Fibroblast of skin of scalp (primary cell): ENCODE results near the gene ABCA13.

Experiments
- DNase-seq: peaks from one replicate; pipeline ENCODE4 v3.0.0-alpha.2; 2013

The ABCA13 gene

DNA sequence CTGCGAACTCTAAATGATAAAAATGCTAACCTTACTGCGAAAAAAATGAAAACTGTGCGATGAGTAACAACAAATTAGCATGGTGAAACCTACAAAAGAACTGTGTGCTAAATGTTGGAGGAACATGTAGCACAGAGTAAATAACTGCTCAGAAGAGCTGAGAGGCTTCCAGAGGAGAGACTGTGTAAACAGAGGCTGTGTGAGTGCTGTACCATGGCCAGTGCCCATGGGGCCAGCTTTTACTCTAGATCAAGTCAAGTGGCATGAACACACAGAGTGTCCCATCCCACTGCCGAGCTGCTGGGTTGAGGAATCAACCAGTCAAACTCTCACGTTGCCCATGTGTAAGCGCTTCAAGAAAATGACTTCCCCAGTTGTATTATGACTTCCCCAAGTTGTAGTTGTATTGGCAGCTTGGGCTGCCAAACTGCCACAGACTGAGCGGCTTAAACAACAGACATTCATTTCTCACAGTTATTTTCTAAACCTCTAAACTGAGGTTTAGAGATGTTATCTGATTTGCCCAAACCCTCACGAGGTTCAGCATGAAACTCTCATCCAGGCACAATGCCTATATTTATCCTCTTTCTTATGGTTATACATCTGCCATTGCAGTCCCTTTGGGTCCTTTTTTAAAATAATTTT, 270.7 kb downstream of the ABCA13 start:
- no peak for DNase-seq

DNA sequence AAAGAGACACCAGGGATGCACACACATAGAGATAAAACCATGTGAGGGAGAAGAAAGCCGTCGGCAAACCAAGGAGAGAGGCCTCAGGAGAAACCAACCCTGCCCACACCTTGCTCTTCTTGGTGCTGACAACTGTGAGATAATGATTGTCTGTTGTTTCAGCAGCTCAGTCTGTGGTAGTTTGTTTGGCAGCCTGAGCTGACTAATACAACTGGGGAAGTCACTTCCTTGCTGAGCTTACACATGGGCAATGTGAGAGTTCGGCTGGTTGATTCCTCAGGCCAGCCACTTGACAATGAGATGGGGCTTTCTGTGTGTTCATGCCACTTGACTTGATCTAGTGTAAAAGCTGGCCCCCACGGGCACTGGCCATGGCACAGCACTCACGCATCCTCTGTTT, 271.8 kb downstream of the ABCA13 start:
- DNase-seq: no peak

DNA sequence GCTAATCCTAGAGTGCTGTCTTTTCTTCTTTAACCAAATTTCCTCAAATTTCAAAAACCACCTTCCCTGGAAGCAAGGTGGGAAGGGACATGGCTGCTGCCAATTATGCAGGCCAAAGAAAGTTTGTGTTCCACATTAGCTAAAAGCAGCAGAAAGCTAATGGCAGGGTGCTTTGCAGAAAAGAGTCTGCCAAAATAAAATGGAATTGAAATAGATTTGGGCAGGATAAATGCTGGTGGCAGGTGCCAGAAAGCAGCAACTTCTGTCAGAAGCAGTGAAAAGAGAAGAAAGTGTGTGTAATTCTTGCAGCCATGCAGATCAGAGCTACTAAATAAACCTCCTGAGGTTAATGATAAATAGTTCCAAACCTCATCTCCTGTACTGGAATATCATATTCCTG, 275.5 kb downstream of the ABCA13 start:
- DNase-seq: no peak

- no peak for DNase-seq
These were observed 281.0 kb downstream of the ABCA13 start for GRCh38 chr7:48452218-48452617.

GRCh38 chr7:48454750-48455192, 283.5 kb downstream of the ABCA13 start:
- DNase-seq: no peak

DNA sequence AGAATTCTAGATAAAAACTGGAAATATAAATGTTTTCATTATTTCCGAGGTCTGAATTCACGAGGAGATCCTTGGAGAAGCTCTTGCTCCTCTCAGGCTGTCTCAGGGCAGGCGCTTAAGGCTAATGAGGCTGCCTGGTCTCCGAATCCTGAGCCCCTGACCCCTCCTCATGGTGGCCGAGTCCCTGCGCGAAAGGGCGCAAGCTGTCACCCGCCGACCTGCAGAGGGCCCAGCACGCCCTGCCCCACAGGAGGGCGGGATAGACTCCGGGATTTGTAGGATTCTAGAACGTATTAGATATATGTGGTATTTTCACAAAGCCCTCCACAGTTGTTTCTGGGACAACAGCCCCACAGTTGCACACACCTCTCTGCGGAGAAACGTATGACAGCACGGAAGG, 284.1 kb downstream of the ABCA13 start:
- DNase-seq: no peak

DNA sequence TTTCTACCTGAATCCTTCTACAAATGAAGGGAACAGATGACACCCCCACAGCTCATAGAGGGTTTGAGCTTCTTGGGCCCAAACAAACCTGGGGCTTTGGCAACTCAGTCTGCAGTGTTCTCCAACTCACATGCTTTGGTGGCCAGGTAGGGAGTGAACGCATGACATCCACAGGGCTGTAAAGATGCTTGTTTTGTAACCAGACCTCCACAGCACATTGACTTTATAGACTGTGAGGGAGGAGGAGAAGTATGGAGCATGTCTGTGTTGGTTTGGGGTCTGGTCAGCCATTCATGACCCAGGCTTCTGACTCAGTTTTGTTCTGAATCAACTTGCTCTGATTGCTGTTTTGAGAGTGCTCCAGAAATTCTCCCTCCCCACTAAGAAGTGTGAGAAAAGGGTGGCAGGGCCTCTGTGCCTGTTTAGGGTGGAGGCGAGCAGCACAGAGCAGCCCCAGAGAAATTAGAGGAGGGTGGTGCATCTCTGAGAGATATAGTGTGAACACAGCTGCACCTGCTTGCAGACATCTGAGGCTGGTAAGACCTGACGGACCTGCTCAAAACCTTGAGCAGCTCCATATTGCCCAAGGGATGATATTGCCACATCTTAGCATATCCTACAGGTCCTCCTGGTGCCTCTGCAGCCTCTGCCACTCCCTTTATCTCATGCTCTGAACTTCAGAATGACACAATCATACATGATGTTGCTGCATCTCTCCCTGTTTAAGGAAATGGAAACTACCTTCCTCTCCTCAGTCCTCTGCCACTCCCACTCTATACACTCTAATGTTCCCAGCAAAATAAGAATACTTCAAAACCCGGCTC, 287.7 kb downstream of the ABCA13 start:
- no peak for DNase-seq

- no peak for DNase-seq
These were observed 295.5 kb downstream of the ABCA13 start for GRCh38 chr7:48466713-48467112.

DNA sequence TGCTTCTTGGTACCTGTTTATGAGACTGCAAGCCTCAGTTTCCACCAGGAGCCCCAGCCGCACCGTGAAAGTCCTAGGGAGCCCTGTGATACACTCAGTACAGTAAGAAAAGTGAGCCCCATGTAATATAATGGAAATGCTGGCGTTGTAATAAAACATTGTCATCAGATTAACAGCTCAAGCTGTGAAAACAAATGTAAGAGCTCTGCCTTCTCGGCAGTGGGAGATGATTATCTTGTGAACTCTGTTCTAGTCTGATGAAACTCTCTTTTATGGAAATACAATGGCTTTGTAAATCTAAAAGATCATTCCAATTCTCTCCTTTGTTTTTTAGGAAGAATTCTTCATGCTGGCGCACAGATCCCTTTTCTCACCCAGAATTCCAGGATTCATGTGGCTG, 299.9 kb downstream of the ABCA13 start:
- DNase-seq: no peak

- DNase-seq: no peak
These were observed 301.4 kb downstream of the ABCA13 start for GRCh38 chr7:48472640-48473039.

GRCh38 chr7:48473205-48473865, 302.1 kb downstream of the ABCA13 start:
- no peak for DNase-seq

DNA sequence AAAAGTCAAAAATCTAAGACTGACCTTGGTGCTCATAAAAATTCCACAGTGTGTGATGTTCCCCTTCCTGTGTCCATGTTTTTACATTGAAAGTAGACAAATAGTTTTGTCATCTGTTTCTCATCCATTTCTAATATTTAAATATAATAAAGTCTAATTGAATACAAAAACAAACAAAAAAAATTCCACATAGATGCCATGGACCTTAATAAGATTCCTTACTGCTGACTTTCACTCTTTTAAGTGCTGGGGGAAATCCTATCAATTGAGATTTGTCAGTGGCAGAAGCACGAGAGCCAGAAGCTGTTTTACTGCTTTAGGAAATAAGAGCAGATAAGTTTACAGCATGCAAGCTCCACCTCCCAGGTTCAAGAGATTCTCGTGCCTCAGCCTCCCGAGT, 310.0 kb downstream of the ABCA13 start:
- peak; percentile 3 for DNase-seq

- no peak for DNase-seq
These were observed 326.3 kb downstream of the ABCA13 start for GRCh38 chr7:48497521-48497920.

DNA sequence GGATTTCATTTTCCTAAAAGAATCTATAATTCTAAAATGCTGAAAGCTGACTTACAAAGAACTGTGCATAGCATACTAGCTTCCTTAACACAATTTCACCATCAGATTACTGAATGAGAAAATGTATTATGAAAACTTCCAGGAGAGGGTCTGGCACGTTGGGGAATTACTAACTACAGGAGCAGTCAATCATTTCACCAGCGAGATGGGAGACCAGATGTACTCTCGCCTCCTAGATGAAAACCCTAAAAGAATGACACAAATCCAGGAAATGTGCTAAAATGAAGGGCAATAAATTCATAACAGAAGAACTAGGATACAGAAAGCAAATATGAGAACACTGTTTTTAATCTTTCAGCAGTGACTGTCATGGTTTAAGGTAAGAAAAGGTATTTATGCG, 330.8 kb downstream of the ABCA13 start:
- DNase-seq: no peak

DNA sequence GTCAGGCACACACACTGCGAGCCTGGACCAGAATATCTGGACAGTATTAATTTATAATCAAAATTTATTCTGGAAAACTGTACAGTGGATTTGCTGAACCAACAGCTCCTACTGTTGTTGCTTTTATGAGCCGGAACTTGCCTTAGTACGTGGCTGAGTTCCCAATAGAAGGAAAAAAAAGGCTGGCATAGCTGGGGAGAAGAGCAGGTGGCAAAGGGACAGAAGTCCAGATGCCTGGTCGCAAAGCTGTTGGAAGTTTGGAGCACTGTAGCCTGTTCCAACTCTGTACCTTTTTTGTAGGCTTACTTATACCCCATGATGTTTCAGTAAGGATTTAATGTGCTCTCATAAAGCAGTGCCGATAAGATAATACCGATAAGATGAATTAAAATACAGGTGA, 333.8 kb downstream of the ABCA13 start:
- no peak for DNase-seq

- DNase-seq: no peak
These were observed 334.2 kb downstream of the ABCA13 start for GRCh38 chr7:48505466-48505865.

DNA sequence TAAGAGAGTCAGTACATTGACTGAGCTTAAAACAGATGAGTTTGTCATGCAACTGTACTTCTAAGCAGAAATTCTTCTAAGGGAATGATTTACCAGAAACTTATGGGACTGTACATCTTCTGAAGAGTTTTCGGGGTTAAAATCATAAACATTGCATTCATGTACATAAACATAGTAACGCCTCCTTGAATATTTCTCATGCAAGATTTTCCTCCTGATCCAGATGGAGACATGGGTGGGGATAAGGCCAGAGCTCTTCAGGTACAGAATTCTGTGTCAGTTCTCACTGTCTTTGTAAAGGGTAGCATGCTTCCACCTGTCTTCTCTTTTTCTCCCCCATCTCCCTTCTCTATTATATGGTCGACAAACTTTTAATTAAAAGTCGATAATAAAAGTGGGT, 335.3 kb downstream of the ABCA13 start:
- no peak for DNase-seq

- peak; percentile 0 for DNase-seq
These were observed 339.8 kb downstream of the ABCA13 start for GRCh38 chr7:48511080-48511479.

- no peak for DNase-seq
These were observed 341.6 kb downstream of the ABCA13 start for GRCh38 chr7:48512892-48513291.

DNA sequence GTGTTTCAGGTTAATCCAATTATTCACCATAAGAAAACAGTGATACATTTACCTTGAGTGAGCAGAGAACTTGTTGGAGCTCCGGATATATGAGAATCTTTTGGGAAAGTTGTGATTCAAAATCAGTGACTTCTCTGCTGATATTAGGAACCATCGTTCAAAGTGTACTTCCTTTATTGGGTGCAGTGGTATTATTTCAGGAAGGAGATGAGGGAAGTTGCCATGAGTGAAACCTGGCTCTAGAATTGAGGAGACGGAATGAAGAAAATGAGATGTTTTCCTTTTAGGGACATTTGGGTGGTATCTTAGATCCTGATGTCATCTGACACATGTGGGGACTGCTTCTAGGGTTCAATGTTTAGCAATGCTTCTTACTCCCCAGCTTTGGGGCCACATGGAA, 343.9 kb downstream of the ABCA13 start:
- no peak for DNase-seq

GRCh38 chr7:48518092-48518491, 346.8 kb downstream of the ABCA13 start:
- no peak for DNase-seq

GRCh38 chr7:48522692-48523091, 351.4 kb downstream of the ABCA13 start:
- no peak for DNase-seq
